ENCODE results near the gene POU6F2.
A peak's percentile ranks its signal among the peaks of the same experiment; 100 is the strongest.

POU6F2 gene

GRCh38 chr7:39195967-39196366, 218.3 kb downstream of the POU6F2 start:
- no peak overlapping the region for H2AFZ ChIP-seq (ENCODE audit: low read length)
- H3K79me2 ChIP-seq (ENCODE audit: low read length) = no peaks in the 10 kb centered on the region
- no peaks in the 10 kb centered on the region for H3K9me2 ChIP-seq (replicated peaks; ENCODE audit: insufficient read depth, low read length)
- H3F3A ChIP-seq (ENCODE audit: insufficient read depth, low read length) = no peaks in the 10 kb centered on the region
- H3K27me3 ChIP-seq (replicated peaks; ENCODE audit: insufficient read depth, low read length) = no peaks in the 10 kb centered on the region
- H3K9ac ChIP-seq (ENCODE audit: low read length) = no peak overlapping the region
- no peak overlapping the region for H3K27ac ChIP-seq (ENCODE audit: low read length)
- TF ChIP-seq EZH2phosphoT487 (IDR thresholded peaks at IDR 0.05; ENCODE audit: low read length) = no peak
- no peak for TF ChIP-seq CTCF (IDR thresholded peaks at IDR 0.05; ENCODE audit: low read length)
- TF ChIP-seq EZH2 (optimal IDR thresholded peaks at IDR 0.05; ENCODE audit: low read depth, low read length) = no peak
- H4K20me1 ChIP-seq (ENCODE audit: insufficient read depth, low read length) = no peaks in the 10 kb centered on the region
- no peaks in the 10 kb centered on the region for H3K4me1 ChIP-seq (ENCODE audit: low read length)
- no peaks in the 10 kb centered on the region for H3K9me3 ChIP-seq (replicated peaks; ENCODE audit: insufficient read depth, low read length)
- peak; percentile 52 for DNase-seq
- H3K4me3 ChIP-seq (ENCODE audit: low read length) = no peak overlapping the region; the same call in 1 of the 2 replicates
- H3K36me3 ChIP-seq (replicated peaks; ENCODE audit: insufficient read depth, low read length) = no peaks in the 10 kb centered on the region
- peak overlapping the region; percentile 32; the same call in 1 of the 2 replicates for H3K4me2 ChIP-seq (ENCODE audit: low read depth, low read length)

GRCh38 chr7:39197831-39198230, 220.1 kb downstream of the POU6F2 start:
- Histone ChIP-seq H2AFZ (ENCODE audit: low read length) (no peak overlapping the region), H3F3A (ENCODE audit: insufficient read depth, low read length) (no peaks in the 10 kb centered on the region), H3K36me3 (replicated peaks; ENCODE audit: insufficient read depth, low read length) (no peaks in the 10 kb centered on the region), H3K9me3 (replicated peaks; ENCODE audit: insufficient read depth, low read length) (no peaks in the 10 kb centered on the region), H3K4me2 (ENCODE audit: low read depth, low read length) (no peak overlapping the region), H4K20me1 (ENCODE audit: insufficient read depth, low read length) (no peaks in the 10 kb centered on the region), H3K9me2 (replicated peaks; ENCODE audit: insufficient read depth, low read length) (no peaks in the 10 kb centered on the region), H3K27me3 (replicated peaks; ENCODE audit: insufficient read depth, low read length) (no peaks in the 10 kb centered on the region), H3K79me2 (ENCODE audit: low read length) (no peaks in the 10 kb centered on the region), H3K4me3 (ENCODE audit: low read length) (no peak overlapping the region), H3K9ac (ENCODE audit: low read length) (no peak overlapping the region), H3K4me1 (ENCODE audit: low read length) (no peaks in the 10 kb centered on the region), H3K27ac (ENCODE audit: low read length) (no peak overlapping the region)
- TF ChIP-seq EZH2 (optimal IDR thresholded peaks at IDR 0.05; ENCODE audit: low read depth, low read length) = no peak
- no peak for TF ChIP-seq EZH2phosphoT487 (IDR thresholded peaks at IDR 0.05; ENCODE audit: low read length)
- TF ChIP-seq CTCF (IDR thresholded peaks at IDR 0.05; ENCODE audit: low read length) = no peak
- DNase-seq = no peak

GRCh38 chr7:39198556-39198955, 220.8 kb downstream of the POU6F2 start:
- no peaks in the 10 kb centered on the region for H3K9me2 ChIP-seq (replicated peaks; ENCODE audit: insufficient read depth, low read length)
- no peaks in the 10 kb centered on the region for H3K27me3 ChIP-seq (replicated peaks; ENCODE audit: insufficient read depth, low read length)
- no peaks in the 10 kb centered on the region for H3K79me2 ChIP-seq (ENCODE audit: low read length)
- H3K9me3 ChIP-seq (replicated peaks; ENCODE audit: insufficient read depth, low read length) = no peaks in the 10 kb centered on the region
- no peak overlapping the region for H3K4me2 ChIP-seq (ENCODE audit: low read depth, low read length)
- TF ChIP-seq EZH2phosphoT487 (IDR thresholded peaks at IDR 0.05; ENCODE audit: low read length) (no peak), CTCF (IDR thresholded peaks at IDR 0.05; ENCODE audit: low read length) (no peak), EZH2 (optimal IDR thresholded peaks at IDR 0.05; ENCODE audit: low read depth, low read length) (no peak)
- H3K9ac ChIP-seq (ENCODE audit: low read length) = no peak overlapping the region
- H2AFZ ChIP-seq (ENCODE audit: low read length) = no peak overlapping the region
- DNase-seq = no peak
- no peak overlapping the region for H3K27ac ChIP-seq (ENCODE audit: low read length)
- H3K4me1 ChIP-seq (ENCODE audit: low read length) = no peaks in the 10 kb centered on the region
- no peaks in the 10 kb centered on the region for H3K36me3 ChIP-seq (replicated peaks; ENCODE audit: insufficient read depth, low read length)
- no peaks in the 10 kb centered on the region for H4K20me1 ChIP-seq (ENCODE audit: insufficient read depth, low read length)
- no peaks in the 10 kb centered on the region for H3F3A ChIP-seq (ENCODE audit: insufficient read depth, low read length)
- H3K4me3 ChIP-seq (ENCODE audit: low read length) = no peak overlapping the region
